Prostate gland (tissue), 2 donors: ENCODE results near the gene UGT1A6.

Experiments used
- POLR2A ChIP-seq: fragments of 450-650 bp; IDR thresholded peaks from one replicate; pipeline ENCODE4 v1.6.1; 2016; ENCODE audit warnings: antibody characterized with exemption, mild to moderate bottlenecking
- POLR2AphosphoS5 ChIP-seq: sonication (generic); formaldehyde crosslinking; IDR thresholded peaks from one replicate; pipeline ENCODE4 v1.6.1; 2017; ENCODE audit warnings: antibody characterized with exemption
- TF ChIP-seq, protein P1 (sequence below), 4 experiments: fragments of 200-600 bp in 2 of 4; fragments of 450-650 bp in 2 of 4; sonication (generic) in 2 of 4; IDR thresholded peaks; 1 replicate in 3 of 4; 2 replicates in 1 of 4; pipeline ENCODE4 v1.5.1; 2016 to 2019; ENCODE audit warnings: antibody characterized with exemption in 4 of 4, mild to moderate bottlenecking in 2 of 4, moderate library complexity in 2 of 4

DNA sequence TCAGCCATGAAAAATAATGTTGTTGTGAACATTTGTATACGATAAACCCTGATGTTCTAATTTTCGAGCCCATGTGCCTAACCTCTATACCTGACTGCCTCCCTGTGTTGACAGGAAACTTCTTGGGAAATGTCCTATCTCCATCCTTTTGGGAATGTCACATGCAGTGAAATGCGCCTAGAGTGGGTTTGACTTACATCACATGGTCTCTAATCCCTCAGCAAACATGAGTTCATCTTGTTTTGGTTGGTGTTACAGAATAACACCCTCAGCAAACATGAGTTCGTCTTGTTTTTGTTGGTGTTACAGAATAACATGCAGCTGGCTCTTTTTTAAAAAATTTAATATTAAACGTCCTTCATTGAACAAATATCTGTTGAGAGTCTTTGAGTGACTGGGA is 4.3 kb upstream of the UGT1A6 start:
- TF ChIP-seq POLR2A (no peak), POLR2AphosphoS5 (no peak)
- TF ChIP-seq, protein P1, sequence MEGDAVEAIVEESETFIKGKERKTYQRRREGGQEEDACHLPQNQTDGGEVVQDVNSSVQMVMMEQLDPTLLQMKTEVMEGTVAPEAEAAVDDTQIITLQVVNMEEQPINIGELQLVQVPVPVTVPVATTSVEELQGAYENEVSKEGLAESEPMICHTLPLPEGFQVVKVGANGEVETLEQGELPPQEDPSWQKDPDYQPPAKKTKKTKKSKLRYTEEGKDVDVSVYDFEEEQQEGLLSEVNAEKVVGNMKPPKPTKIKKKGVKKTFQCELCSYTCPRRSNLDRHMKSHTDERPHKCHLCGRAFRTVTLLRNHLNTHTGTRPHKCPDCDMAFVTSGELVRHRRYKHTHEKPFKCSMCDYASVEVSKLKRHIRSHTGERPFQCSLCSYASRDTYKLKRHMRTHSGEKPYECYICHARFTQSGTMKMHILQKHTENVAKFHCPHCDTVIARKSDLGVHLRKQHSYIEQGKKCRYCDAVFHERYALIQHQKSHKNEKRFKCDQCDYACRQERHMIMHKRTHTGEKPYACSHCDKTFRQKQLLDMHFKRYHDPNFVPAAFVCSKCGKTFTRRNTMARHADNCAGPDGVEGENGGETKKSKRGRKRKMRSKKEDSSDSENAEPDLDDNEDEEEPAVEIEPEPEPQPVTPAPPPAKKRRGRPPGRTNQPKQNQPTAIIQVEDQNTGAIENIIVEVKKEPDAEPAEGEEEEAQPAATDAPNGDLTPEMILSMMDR (IDR thresholded peaks at IDR 0.05) = no peak
